Nucleus accumbens (tissue), 56 donors: ENCODE measurements around the gene TRIM65.

Experiments used
- DNase-seq, 56 donors: peaks; one replicate each; lab custom pipeline; 2025; lab: John Stamatoyannopoulos, UW

Gene TRIM65

GRCh38 chr17:75843577-75844529, 52.9 kb downstream of the TRIM65 start, which contains the start of gene UNC13D:
Gene UNC13D (minus strand): TSS chr17:75844404. CDS start chr17:75844337, 67 bp downstream.
- DNase-seq = no peak

DNA sequence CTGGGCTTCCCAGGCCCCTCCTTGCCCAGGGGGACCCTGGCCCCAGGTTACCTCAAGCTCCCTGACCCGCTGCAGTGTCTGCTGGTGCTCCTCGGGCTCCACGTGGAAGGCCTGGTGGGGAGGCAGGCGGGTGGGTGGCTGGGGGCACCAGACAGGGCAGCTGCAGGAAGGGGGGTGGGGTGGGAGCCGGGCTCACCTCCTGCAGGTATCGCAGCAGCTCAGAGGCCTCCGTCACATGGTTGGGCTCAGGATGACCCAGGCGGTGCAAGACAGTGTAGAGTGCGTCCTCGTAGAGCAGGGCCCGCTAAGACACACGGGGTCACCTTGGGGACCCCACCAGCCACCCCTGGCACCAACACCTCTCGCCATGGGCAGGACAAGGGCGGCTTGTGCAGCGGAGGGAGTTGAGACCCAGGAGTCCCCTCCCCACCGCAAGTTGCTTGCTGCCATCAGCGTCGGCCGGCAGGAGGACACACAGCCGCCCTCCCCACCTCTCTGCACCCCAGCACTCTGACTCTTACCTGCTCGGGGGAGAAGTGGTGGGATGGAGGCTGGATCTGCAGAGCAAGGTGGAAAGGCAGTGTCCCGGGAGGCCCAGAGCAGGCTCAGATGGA, 53.7 kb downstream of the TRIM65 start:
- DNase-seq = no peak

DNA sequence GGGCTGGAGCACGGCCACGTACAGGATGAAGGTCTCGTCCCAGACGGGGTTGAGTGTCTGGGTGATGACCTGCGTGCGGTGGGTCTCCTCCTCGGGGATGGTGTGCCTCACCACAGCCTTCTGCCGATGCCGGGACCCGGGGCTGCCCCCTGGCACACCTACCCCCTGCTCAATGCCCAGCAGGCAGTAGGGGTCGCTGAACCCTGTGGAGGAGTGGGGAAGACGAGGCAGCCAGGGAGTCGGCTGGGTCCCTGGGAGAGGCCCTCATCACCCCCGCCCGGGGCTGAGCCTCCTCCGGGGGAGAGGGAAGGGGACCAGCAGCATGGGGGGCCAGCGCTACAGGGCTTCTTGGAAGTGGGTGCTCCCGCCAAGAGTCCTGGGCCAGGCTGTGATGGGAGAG, 54.3 kb downstream of the TRIM65 start:
- no peak for DNase-seq

GRCh38 chr17:75840799-75841164, 56.0 kb downstream of the TRIM65 start:
- DNase-seq = no peak

DNA sequence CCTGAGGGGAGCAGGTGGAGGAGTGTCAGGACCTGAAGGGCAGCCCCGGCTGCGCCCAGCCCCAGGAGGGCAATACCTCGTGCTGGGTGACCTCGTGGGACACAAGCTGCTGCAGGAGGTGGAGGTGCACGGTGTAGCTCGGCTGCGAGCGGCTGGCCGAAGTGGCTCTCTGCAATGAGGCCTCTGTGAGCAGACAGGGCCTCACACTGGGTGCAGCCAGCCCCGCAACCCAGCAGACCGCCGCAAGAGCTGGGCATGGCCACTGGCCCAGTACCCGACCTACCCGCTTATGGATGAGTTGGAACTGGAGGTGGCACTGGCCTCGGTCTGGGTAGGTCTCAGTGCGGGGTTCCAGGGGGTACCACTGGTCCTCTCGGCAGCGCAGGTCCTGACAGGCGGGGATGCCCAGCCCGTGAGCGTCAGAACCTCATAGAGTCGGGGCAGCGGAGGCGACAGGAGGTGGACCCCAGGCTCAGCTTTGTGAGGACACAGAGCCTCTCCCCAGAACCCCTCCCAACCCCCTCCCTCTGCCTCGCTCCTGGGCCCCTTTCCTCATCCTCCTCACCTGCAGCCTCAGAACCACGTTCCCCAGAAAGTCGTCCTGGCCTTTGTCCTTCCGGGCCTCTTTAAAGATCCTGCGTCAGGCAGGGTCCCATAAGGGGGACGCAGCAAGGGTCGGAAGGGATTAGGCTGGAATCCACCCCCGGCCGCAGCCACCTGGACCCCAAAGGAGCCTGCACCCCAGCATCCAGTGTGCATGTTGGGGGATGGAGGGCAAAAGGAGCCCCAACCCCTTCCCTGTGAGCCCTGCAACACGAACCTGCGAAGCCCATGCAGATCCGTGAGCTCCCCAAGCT, 56.6 kb downstream of the TRIM65 start:
- DNase-seq = no peak
